C1 segment of cervical spinal cord (tissue), 14 donors: ENCODE measurements around the gene HP.
A peak's percentile ranks its signal among the peaks of the same experiment; 100 is the strongest.

Experiments used
- DNase-seq, 14 donors: peaks; one replicate each; lab custom pipeline; 2025; lab: John Stamatoyannopoulos, UW

The HP gene

GRCh38 chr16:72085002-72085401, 30.7 kb downstream of the HP start:
- no peak for DNase-seq

- DNase-seq = no peak
Observed at GRCh38 chr16:72091217-72091616, 36.9 kb downstream of the HP start.

GRCh38 chr16:72092832-72093447, 38.6 kb downstream of the HP start:
- DNase-seq = peak in 1 of 14 donors; percentile 23

GRCh38 chr16:72093448-72094265, 39.4 kb downstream of the HP start, which contains the start of the genes DHX38 and TXNL4B:
Gene DHX38, plus strand, starts transcription at chr16:72093847. Its CDS starts 2,311 bp downstream, at chr16:72096158.
Gene TXNL4B, minus strand, starts transcription at chr16:72093620. Its CDS starts 2,871 bp downstream, at chr16:72090749.
- DNase-seq = peak; percentile 77 to 100 (median 94)

GRCh38 chr16:72094266-72094610, 39.9 kb downstream of the HP start:
- DNase-seq = no peak

- no peak for DNase-seq
Observed at GRCh38 chr16:72098936-72099335, 44.6 kb downstream of the HP start.

- DNase-seq = peak in 6 of 14 donors; percentile 3 to 26 (median 18)
Observed at GRCh38 chr16:72099377-72099818, 45.1 kb downstream of the HP start.

GRCh38 chr16:72101195-72101594, 46.9 kb downstream of the HP start:
- no peak for DNase-seq

GRCh38 chr16:72104905-72105304, 50.6 kb downstream of the HP start:
- no peak for DNase-seq

GRCh38 chr16:72105978-72106377, 51.7 kb downstream of the HP start:
- DNase-seq = no peak

- no peak for DNase-seq
Observed at GRCh38 chr16:72107371-72107770, 53.1 kb downstream of the HP start.

- DNase-seq = no peak
Observed at GRCh38 chr16:72108353-72109102, 54.2 kb downstream of the HP start.

- DNase-seq = no peak
Observed at GRCh38 chr16:72109300-72109699, 55.0 kb downstream of the HP start.

- DNase-seq = no peak
Observed at GRCh38 chr16:72109966-72110530, 55.7 kb downstream of the HP start.
